Lower leg skin (tissue), 4 donors: ENCODE results near the gene RPL15. TPM values are rescaled to one million over a fixed set of nuclear protein-coding genes. Genes with fewer than 3 reads are reported as not detected.
"Not testable (repeated sequence)": the region's sequence is repeated elsewhere in the genome, so short reads cannot be mapped to it uniquely, and the experiment has no call there.

Source experiments
- DNase-seq, 2 donors: peaks; one replicate each; pipeline ENCODE4 v3.0.0-alpha.2; 2019; ENCODE audit warnings: low spot score in 2 of 2
- H3K4me3 ChIP-seq: fragments of 200-600 bp; sonication (generic); 2 replicates; pipeline ENCODE4 v1.5.1; 2017; ENCODE audit warnings: mild to moderate bottlenecking, low read depth; ENCODE audit not compliant: poor library complexity, severe bottlenecking
- CTCF ChIP-seq, 3 donors: fragments of 450-650 bp; IDR thresholded peaks; one replicate each; pipeline ENCODE4 v1.5.1; 2016; ENCODE audit warnings: antibody characterized with exemption in 3 of 3, mild to moderate bottlenecking in 3 of 3, moderate library complexity in 2 of 3
- POLR2A ChIP-seq, 2 donors: fragments of 450-650 bp; IDR thresholded peaks; one replicate each; pipeline ENCODE4 v1.6.1; 2016 to 2017; ENCODE audit warnings: antibody characterized with exemption in 2 of 2, mild to moderate bottlenecking in 1 of 2, moderate library complexity in 1 of 2
- WGBS, 2 donors: methylation state at CpG; one replicate each; pipeline ENCODE4 v1.1.5; 2018; 5-methylcytosine and 5-hydroxymethylcytosine counted together
- intact Hi-C: fragments of 100-400 bp; cut with DNase I; formaldehyde crosslinking; loops from one replicate; pipeline ENCODE4 v1.15.0; 2023; ENCODE audit warnings: low total_unique reads
- total RNA-seq, 4 donors: library from RNA; depleted of rRNA; stranded (reverse); fragments of >200 nt; gene quantifications; one replicate each; pipeline ENCODE4 v1.1.0, GENCODE V29; 2016

RPL15 gene
- total RNA-seq, 4 donors from 2014 or later: 2,087 to 2,833 (median 2,394) TPM

- DNase-seq: no peak
- 26 to 38% methylated on average over 5 of the region's 5 CpGs for WGBS, 2 donors
- no peak overlapping the region for H3K4me3 ChIP-seq
- TF ChIP-seq POLR2A (IDR thresholded peaks at IDR 0.05) (no peak), CTCF (IDR thresholded peaks at IDR 0.05) (no peak)
- intact Hi-C loops: no loop called here
These were observed 39.5 kb upstream of the RPL15 start for GRCh38 chr3:23877329-23877980.

GRCh38 chr3:23879485-23879884 lies 37.4 kb upstream of the RPL15 start:
- H3K4me3 ChIP-seq: no peak overlapping the region
- TF ChIP-seq CTCF (IDR thresholded peaks at IDR 0.05) (no peak), POLR2A (IDR thresholded peaks at IDR 0.05) (no peak)
- intact Hi-C loops: no loop called here
- no peak for DNase-seq
- WGBS, 2 donors: 97% methylated on average over 8 of the region's 8 CpGs

- no peak overlapping the region for H3K4me3 ChIP-seq
- 67 to 70% methylated on average over 4 of the region's 4 CpGs for WGBS, 2 donors
- TF ChIP-seq POLR2A (IDR thresholded peaks at IDR 0.05) (no peak), CTCF (IDR thresholded peaks at IDR 0.05) (no peak)
- DNase-seq: no peak
- intact Hi-C loops: no loop called here
These were observed 36.1 kb upstream of the RPL15 start for GRCh38 chr3:23880703-23881339.

- 87 to 91% methylated on average over 4 of the region's 4 CpGs for WGBS, 2 donors
- H3K4me3 ChIP-seq, intact Hi-C loops, DNase-seq: not testable (repeated sequence)
These were observed 34.9 kb upstream of the RPL15 start for GRCh38 chr3:23881993-23882392.

- intact Hi-C loops: no loop called here
- no peak overlapping the region for H3K4me3 ChIP-seq
- WGBS, 2 donors: 93 to 97% methylated on average over 22 to 26 of the region's 28 CpGs
- TF ChIP-seq CTCF (IDR thresholded peaks at IDR 0.05): no peak
- TF ChIP-seq POLR2A (IDR thresholded peaks at IDR 0.05): no peak
- no peak for DNase-seq
These were observed 34.4 kb upstream of the RPL15 start for GRCh38 chr3:23882487-23882918.

GRCh38 chr3:23884481-23884880 lies 32.5 kb upstream of the RPL15 start:
- 89 to 92% methylated on average over 2 of the region's 2 CpGs for WGBS, 2 donors
- intact Hi-C loops: no loop called here
- no peak overlapping the region for H3K4me3 ChIP-seq
- DNase-seq: no peak
- no peak for TF ChIP-seq CTCF (IDR thresholded peaks at IDR 0.05)
- TF ChIP-seq POLR2A (IDR thresholded peaks at IDR 0.05): no peak
